ENCODE data around the gene GNG12. TPM values are rescaled to one million over a fixed set of nuclear protein-coding genes. Genes with fewer than 3 reads are reported as not detected.

GNG12 gene
- total RNA-seq, 1 donor from 2014 or later = 18.5 TPM

DNA sequence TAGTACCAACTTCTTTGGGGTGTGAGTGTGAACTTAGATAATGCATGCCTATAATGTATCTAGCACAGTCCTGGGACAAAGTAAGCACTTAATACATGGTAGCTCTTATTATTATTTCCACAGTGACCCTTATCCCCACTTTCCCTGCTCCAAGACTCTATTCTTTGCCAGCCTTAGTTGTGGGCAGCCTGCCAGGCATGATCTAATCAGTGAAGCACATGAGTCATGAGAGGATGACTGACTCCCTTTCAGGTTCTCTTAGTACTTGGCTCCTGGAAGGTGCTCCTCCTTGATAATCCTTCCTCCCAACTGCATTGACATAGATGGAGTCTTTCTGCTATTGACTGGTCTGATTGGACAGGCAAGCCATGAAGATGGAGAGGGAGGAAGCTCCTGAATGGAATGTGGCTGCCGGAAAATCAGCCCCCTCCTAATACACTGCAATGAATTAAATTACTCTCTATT, 17.4 kb upstream of the GNG12 start:
- H3K4me3 Mint-ChIP-seq = no peak overlapping the region
- peaks cover 6% of the 10 kb centered on the region for H3K4me1 Mint-ChIP-seq
- no peaks in the 10 kb centered on the region for H3K36me3 Mint-ChIP-seq (ENCODE audit: low read depth)
- H3K27me3 Mint-ChIP-seq (ENCODE audit: low read depth) = peaks cover 4% of the 10 kb centered on the region
- H3K27ac Mint-ChIP-seq (ENCODE audit: unreplicated experiment) = no peak overlapping the region
- no peak for DNase-seq (ENCODE audit: low read depth, low spot score)
- H3K9me3 Mint-ChIP-seq = no peaks in the 10 kb centered on the region
- TF ChIP-seq, protein P1, sequence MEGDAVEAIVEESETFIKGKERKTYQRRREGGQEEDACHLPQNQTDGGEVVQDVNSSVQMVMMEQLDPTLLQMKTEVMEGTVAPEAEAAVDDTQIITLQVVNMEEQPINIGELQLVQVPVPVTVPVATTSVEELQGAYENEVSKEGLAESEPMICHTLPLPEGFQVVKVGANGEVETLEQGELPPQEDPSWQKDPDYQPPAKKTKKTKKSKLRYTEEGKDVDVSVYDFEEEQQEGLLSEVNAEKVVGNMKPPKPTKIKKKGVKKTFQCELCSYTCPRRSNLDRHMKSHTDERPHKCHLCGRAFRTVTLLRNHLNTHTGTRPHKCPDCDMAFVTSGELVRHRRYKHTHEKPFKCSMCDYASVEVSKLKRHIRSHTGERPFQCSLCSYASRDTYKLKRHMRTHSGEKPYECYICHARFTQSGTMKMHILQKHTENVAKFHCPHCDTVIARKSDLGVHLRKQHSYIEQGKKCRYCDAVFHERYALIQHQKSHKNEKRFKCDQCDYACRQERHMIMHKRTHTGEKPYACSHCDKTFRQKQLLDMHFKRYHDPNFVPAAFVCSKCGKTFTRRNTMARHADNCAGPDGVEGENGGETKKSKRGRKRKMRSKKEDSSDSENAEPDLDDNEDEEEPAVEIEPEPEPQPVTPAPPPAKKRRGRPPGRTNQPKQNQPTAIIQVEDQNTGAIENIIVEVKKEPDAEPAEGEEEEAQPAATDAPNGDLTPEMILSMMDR (conservative IDR thresholded peaks at IDR 0.05) = no peak

- H3K27me3 Mint-ChIP-seq (ENCODE audit: low read depth) = peaks cover 4% of the 10 kb centered on the region
- H3K36me3 Mint-ChIP-seq (ENCODE audit: low read depth) = no peaks in the 10 kb centered on the region
- H3K4me1 Mint-ChIP-seq = peaks cover under 1% of the 10 kb centered on the region
- H3K9me3 Mint-ChIP-seq = no peaks in the 10 kb centered on the region
- DNase-seq (ENCODE audit: low read depth, low spot score) = peak; percentile 7
- TF ChIP-seq, protein P1 (conservative IDR thresholded peaks at IDR 0.05) = peak; percentile 76
- no peak overlapping the region for H3K4me3 Mint-ChIP-seq
- no peak overlapping the region for H3K27ac Mint-ChIP-seq (ENCODE audit: unreplicated experiment)
Measured at GRCh38 chr1:67850151-67850551, 16.9 kb upstream of the GNG12 start.

DNA sequence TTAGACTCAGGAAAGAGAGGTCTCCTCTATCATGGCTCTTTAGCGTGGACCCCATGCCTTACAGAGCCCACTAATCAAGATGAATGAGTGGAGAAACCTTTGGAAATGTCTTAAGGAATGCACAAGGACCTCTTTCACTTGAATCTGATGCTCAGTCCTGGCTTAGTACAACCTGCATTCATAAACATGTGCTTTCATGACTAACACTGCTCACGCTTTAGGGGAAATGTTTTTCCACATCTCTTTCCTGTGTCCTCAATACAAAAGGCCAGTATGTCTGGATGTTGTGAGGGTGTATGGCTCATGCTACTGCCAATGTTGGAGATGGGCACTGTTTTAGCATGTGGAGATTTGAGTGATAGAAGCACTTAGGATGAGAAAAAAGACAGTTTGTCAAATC, 14.2 kb upstream of the GNG12 start:
- no peaks in the 10 kb centered on the region for H3K4me1 Mint-ChIP-seq
- H3K36me3 Mint-ChIP-seq (ENCODE audit: low read depth) = no peaks in the 10 kb centered on the region
- no peak overlapping the region for H3K27ac Mint-ChIP-seq (ENCODE audit: unreplicated experiment)
- no peak for DNase-seq (ENCODE audit: low read depth, low spot score)
- TF ChIP-seq, protein P1 (conservative IDR thresholded peaks at IDR 0.05) = no peak
- H3K27me3 Mint-ChIP-seq (ENCODE audit: low read depth) = peaks cover 4% of the 10 kb centered on the region
- H3K4me3 Mint-ChIP-seq = no peak overlapping the region
- H3K9me3 Mint-ChIP-seq = no peaks in the 10 kb centered on the region

GRCh38 chr1:67846538-67846937, 13.3 kb upstream of the GNG12 start:
- TF ChIP-seq, protein P1 (conservative IDR thresholded peaks at IDR 0.05) = no peak
- Mint-ChIP-seq H3K27me3 (ENCODE audit: low read depth) (peaks cover 1% of the 10 kb centered on the region), H3K4me3 (no peak overlapping the region), H3K36me3 (ENCODE audit: low read depth) (no peaks in the 10 kb centered on the region), H3K27ac (ENCODE audit: unreplicated experiment) (no peak overlapping the region), H3K9me3 (no peaks in the 10 kb centered on the region), H3K4me1 (no peaks in the 10 kb centered on the region)
- DNase-seq (ENCODE audit: low read depth, low spot score) = no peak

DNA sequence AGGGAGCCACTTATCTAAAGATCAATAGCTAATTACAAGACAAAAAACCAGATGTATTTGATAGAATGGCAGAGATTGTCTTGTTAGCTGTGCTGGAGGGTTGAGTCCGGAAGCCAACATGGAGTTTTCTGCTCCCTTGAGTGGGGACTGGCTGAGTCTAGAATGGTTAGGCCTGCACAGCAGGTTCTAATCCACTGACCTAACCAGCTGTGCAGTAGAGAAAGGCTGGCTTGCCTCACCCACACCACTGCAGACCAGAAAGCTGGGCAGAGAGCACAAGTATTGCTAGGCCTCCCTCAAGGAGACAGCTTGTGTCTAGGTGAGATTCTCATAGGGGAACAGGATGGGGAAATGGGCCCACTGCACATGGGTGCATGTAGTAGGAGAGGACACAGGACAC, 11.7 kb upstream of the GNG12 start:
- Mint-ChIP-seq H3K4me3 (no peak overlapping the region), H3K27me3 (ENCODE audit: low read depth) (peaks cover under 1% of the 10 kb centered on the region), H3K9me3 (no peaks in the 10 kb centered on the region), H3K4me1 (no peaks in the 10 kb centered on the region), H3K27ac (ENCODE audit: unreplicated experiment) (peak overlapping the region; percentile 51), H3K36me3 (ENCODE audit: low read depth) (no peaks in the 10 kb centered on the region)
- TF ChIP-seq, protein P1 (conservative IDR thresholded peaks at IDR 0.05) = no peak
- no peak for DNase-seq (ENCODE audit: low read depth, low spot score)

DNA sequence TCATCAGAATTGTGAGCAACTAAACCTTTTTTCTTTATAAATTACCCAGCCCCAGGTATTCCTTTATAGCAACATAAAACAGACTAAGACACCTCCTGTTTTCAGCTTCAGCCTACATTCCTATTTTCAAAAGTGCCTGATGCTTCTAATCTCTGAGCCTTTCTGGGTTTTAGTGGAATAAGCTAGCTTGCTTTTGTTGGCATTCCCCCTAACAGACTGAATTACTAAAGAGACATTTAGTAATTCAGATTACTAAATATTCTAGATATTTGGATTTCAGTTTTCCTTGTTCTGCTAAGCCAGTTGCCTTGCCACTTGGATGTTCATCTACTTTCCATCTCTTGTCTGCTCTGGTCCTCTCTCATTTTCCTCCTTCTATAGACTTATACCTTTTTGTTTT, 10.5 kb upstream of the GNG12 start:
- no peak for DNase-seq (ENCODE audit: low read depth, low spot score)
- TF ChIP-seq, protein P1 (conservative IDR thresholded peaks at IDR 0.05) = no peak
- Mint-ChIP-seq H3K27ac (ENCODE audit: unreplicated experiment) (no peak overlapping the region), H3K36me3 (ENCODE audit: low read depth) (no peaks in the 10 kb centered on the region), H3K4me3 (no peak overlapping the region), H3K9me3 (no peaks in the 10 kb centered on the region), H3K27me3 (ENCODE audit: low read depth) (peaks cover 7% of the 10 kb centered on the region), H3K4me1 (no peaks in the 10 kb centered on the region)

Measured in neural crest cell (in vitro differentiated cells).